GM12873 (cell line): ENCODE data around the gene SLC24A4.

Experiments
- CTCF ChIP-seq: IDR thresholded peaks from 2 replicates; pipeline ENCODE4 v1.5.1; 2012; ENCODE audit warnings: low read depth, mild to moderate bottlenecking, moderate library complexity, low read length, control low read depth; ENCODE audit not compliant: insufficient read depth; ENCODE audit errors: missing control alignments

Gene SLC24A4

GRCh38 chr14:92506231-92506630 lies 183.3 kb downstream of the SLC24A4 start:
- no peak for TF ChIP-seq CTCF

GRCh38 chr14:92507174-92507768 lies 184.3 kb downstream of the SLC24A4 start:
- no peak for TF ChIP-seq CTCF

- TF ChIP-seq CTCF: peak; percentile 17
Measured at GRCh38 chr14:92510972-92511371, 188.0 kb downstream of the SLC24A4 start.

GRCh38 chr14:92511453-92512238 lies 188.7 kb downstream of the SLC24A4 start:
- TF ChIP-seq CTCF: no peak

GRCh38 chr14:92512807-92513203 lies 189.8 kb downstream of the SLC24A4 start:
- TF ChIP-seq CTCF: no peak

GRCh38 chr14:92513204-92513965 lies 190.4 kb downstream of the SLC24A4 start, which contains the start of gene RIN3:
RIN3 (plus strand) TSS chr14:92513781; CDS start chr14:92513933, 152 bp downstream.
- TF ChIP-seq CTCF: no peak

GRCh38 chr14:92513966-92514843 lies 191.2 kb downstream of the SLC24A4 start:
- no peak for TF ChIP-seq CTCF
